SK-N-SH treated with all-trans-retinoic acid at 6 μM for 48 hours (cell line): ENCODE results near the gene UBL7.

Experiments
- CSRNP3 ChIP-seq: fragments of 250-450 bp; sonication (Bioruptor Pico); IDR thresholded peaks from 2 replicates; pipeline ENCODE4 v1.5.1; 2021; ENCODE audit warnings: mild to moderate bottlenecking, moderate library complexity
- GLIS3 ChIP-seq: fragments of 250-450 bp; sonication (Bioruptor Pico); IDR thresholded peaks from 2 replicates; pipeline ENCODE4 v1.5.0; 2020; ENCODE audit warnings: mild to moderate bottlenecking, moderate library complexity
- PATZ1 ChIP-seq: fragments of 250-450 bp; sonication (Bioruptor Pico); IDR thresholded peaks from 2 replicates; pipeline ENCODE4 v1.8.0; 2020; ENCODE audit warnings: mild to moderate bottlenecking, moderate library complexity, borderline replicate concordance

GRCh38 chr15:74399511-74400312, 61.2 kb downstream of the UBL7 start:
- no peak for TF ChIP-seq CSRNP3 (CRISPR knock-in tag)
- no peak for TF ChIP-seq GLIS3 (CRISPR knock-in tag)
- TF ChIP-seq PATZ1, result no peak
